NCI-H2227 (cell line): Measurements from ENCODE around the gene CACNA1H.

ENCODE experiments used
- DNase-seq: peaks from one replicate; lab custom pipeline; 2025; ENCODE audit not compliant: unreplicated experiment; lab: John Stamatoyannopoulos, UW

The CACNA1H gene

DNA sequence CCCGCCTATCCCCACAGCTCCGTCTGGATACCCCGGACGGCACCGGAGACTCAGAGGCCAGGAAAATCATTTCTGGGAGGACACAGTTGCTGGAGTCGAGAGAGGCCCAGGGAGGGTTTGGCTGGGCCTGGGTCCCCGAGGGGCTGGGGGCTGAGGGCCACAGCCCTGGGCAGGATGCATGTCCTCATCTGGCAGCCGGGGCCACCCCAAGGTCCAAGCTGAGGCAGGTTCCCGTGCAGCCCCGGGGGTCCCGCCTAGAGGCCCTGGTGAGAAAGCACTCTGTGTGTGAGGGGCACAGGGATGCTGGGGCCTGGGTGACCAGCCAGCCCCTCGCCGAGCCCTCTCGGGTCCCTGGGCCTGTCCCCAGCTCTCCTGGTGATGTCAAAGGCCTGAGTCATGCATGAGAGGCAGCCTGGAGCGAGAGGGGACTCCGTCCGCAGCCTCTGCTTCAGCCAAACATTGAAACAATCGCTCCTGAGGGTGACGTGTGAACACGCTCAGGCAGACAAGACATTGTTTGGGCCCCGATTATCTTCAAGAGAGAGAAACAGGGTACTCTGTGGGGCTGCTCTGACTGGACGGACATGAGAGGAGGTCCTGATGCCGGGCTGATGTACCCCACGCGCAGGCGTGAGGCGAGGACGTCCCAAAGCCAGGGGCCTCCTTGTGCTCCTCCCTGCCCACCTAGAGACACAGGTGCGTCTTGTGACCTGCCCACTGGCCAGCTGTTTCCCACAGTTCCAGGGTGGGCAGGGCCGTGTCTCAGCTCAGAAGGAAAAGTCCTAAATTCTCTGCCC is 31.1 kb upstream of the CACNA1H start:
- DNase-seq: no peak

DNA sequence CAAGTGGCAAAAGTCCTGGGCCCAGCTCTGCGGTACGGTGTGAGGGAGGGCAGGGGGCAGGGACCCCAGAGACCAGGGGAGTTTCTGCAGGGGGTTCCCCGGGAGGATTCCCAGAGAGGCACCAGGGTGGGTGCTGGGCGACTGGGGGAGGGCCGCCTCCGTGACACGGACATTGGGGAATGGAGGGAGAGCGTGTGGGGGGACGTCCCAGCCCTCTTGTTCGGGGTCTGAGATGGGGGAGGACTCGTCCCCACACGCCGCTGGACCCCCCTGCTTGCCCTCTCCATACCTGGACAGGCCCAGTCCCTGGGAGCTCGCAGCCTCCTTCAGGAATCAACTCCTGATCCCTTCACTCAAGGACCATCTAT is 30.5 kb upstream of the CACNA1H start:
- DNase-seq: no peak

DNA sequence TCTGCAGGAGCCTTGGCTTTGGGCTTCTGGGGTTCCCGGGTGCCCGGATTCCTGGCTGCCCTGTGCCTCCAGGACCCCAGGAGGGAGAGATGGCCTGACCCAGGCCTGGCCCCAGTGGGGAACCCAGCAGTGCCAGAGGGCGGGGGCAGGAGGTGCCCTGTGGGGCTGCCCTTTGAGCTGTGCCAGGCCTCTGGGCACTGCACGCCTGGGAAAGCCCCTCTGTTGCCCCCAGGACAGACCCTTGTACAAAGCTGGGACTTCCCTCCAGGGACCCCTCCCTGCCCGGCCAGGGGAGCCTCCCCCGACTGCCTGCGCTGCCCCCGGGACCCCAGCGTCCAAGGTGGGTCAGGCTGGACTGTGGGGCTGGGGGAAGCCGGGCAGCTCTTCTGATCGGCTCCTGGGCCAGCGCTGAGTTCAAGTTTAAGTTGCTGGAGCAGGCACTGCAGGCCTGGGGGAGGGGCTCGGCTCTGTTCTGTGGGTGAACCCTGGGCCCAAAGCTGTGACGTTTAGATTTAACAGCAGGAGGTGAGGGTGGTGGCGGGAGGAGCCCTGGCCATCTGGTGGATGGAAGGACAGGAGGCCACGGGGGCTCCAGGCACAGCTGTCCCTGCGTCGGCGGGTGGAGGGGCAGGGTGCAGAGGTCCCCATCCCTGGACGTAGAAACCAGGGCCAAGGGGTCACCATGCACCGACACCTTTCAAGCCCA is 29.2 kb upstream of the CACNA1H start:
- no peak for DNase-seq

DNA sequence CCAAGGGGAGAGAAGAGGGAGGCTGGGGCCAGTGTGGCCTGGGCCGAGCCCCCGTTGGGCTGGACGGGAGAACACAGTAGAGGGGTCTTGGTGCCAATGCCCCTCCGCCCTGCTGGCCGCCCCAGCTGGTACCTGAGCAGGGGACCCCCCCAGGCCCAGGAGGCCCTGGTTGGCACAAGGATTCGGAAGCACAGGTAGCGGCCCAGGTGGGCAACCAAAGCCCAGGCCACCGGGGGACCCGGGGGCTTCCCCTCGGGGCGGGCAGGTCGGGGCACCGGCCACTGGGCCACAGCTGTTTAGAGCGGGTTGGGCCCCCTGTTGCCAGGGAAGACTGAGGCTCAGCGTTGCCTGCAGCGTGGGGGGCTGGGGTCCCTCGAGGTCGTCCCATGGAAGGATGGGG is 28.6 kb upstream of the CACNA1H start:
- no peak for DNase-seq

DNA sequence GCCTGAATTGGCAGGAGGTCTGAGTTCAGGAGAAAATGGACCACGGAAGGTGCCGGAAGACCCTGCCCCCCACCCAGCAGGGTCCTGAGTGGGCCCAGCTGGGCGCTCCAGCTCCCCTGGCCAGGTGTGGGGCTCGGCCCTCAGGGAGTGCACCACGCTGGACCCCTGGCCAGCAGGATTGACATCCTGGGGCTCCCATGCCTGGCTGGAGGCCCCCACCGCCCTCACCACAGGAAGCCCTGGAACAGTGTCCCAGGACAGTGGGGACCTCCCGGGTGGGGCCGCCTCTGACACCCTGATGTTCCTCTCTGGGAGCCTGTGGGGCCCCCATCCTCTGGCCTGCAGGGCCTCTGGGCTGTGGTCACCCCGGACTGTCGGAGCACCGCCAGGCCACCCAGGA is 28.1 kb upstream of the CACNA1H start:
- no peak for DNase-seq

DNA sequence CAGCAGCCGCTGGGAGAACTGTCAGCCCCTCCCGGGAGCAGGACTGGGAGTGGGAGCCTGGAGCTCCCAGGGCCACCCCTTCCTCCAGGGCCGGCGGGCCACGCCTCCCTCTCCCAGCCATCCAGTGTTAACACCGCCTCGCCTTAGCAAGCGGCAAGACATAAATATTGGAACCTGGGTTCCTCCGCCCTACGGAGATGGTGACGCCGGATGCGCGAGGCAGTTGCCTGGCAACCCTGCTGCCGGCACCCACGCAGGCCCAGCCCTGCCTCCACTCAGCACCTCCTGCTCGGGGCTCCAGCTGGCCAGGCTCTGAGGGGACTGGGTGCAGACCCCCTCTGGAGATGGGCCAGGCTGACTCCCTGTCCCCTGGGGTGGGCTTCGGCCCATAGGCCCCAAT is 27.4 kb upstream of the CACNA1H start:
- peak; percentile 94 for DNase-seq

DNA sequence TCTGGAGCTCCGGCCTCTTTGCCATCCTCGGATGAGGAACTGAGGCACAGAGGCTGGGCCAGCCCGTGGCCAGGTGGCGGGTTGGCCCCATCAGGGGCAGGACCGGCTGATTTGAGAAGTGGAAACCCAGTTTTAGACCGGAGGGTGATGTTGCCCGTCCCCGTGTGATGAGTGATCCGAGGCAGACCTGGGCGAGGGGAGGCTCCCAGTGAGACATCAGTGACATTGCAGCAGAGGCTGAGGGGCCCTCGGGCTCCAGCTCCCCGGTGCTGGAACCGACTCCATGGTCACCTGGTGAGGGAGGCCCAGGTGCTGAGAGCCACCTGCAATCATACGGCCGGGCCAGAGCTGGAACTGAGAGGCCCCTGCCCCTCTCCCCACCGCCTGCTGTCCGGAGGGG is 26.9 kb upstream of the CACNA1H start:
- no peak for DNase-seq

DNA sequence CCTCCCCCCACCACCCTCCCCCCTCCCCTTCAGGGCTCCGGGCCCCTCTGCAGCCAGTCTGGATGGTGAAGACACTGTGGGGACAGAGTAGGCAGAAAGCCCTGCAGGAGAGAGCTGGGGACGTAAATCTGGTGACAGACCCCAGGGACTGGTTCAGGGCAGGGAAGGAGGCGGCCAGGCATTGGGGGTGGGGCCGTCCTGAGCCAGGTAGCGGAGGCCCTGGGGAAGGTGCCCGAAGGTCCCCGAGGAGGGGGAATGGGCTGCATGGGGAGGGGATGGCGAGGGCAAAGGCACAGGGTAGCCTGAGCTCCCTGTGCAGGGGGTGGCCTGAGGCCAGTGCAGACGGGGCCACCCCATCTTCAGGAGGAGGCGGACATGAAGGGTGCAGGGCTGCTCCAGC is 26.3 kb upstream of the CACNA1H start:
- DNase-seq: no peak

DNA sequence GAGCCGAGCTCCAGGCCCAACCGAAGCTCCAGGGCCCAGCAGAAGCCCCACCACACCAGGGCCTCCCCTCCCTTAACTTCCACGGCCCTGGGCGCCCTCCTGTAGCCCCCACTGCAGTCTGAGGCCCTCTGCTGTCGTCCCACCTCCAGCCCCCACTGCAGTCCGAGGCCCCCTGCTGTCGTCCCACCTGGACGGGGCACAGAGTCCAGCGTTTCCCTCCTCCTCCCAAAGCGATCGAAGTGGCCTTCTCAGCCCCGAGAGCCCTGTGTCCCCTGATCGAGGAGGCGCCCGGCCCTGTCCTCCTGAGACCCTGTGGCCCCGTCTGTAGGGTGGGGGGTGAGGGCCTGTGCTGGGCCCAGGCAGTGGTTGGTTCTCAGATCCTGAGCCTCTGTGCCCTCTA is 25.8 kb upstream of the CACNA1H start:
- DNase-seq: no peak

DNA sequence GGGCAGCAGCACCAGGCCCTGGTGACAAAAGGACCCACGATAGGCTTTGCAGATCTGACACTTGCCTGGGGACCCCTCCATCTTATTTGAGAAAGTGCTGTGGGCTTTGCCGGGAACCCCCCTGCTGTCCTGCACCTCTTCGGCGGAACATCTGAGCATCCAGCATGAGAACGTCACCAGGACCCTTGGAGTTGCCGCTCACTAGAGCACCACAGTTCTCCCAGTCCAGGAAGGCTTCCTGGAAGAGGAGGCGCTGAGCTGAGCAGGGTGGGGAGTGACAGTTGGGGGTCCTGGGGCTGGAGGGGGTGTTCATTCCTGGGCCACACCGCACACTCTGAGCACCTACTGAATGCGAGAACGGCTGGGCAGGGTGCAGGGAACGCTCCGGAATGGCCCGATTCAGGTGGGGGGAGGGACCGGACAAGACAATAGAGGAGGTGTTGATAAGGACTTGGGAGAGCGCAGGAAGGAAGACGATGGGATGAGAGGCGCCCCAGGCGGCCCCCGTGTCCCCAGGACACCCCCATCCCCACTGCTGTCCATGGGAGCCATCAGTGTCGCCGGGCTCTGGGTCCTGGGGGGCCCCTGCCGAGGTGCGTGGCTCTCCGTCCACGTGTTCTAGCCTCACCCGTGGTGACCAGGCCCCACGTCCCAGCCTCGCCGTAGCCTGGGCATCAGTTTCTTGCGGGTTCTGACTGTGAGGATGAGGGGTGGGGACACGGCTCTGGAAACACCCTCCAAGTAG is 24.8 kb upstream of the CACNA1H start:
- no peak for DNase-seq

DNA sequence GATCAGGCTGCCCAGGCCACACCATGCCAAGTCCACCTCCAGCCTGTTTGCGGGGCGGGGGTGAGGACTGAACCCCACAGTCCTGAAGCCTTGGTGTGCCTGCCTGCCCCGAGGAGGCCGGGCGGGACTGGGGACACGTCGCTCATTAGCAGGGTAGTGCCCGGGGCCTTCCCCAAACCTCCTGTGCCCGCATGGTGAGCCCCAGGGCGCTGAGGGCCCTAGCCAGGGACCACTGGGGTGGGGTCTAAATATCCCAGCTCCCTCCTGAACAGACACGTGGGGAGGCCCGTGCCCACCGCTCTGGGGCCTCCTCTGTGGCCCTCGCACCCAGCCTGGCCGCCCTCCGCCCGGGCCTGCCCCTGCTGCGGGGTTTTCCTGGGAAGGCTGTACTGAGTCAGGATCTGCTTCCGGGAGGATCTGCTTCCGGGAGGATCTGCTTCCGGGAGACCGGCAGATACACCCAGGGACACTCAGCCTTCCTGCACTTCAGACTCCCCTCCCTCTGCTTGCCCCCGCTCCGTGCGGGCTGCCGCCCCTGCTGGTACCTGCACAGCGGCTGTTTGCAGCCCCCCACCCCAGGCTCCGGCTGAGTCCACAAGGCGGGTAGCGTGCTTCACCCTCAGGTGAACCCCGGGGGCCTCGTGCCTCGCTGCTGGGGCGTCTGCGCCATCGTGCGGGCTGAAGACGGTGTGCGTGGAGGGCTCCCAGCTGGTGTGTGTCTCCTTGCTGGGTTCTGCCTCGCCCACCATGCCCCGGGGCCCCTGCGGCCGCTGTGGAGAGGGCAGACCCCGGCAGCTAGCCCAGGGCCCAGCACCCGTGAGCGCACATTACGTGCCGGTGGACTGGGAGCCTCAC is 23.6 kb upstream of the CACNA1H start:
- no peak for DNase-seq

DNA sequence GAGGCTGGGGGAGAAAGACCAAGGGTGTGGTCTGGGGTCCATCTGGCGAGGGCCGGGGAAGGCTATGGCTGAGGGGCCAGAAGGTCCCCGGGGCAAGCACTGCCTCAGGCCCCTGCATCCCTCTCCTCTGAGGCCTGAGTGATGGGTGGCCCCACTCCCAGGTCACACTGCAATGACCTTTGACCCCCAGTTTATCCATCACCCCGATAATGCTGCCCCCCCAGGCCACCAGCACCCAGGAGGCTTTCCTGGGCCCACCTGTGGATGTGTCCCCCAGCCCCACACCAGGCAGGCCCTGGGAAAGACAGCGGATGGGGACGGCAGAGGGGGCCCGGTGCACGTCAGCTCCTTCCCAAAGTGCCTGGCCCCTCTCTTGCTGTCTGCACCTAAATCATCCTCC is 22.5 kb upstream of the CACNA1H start:
- no peak for DNase-seq

DNA sequence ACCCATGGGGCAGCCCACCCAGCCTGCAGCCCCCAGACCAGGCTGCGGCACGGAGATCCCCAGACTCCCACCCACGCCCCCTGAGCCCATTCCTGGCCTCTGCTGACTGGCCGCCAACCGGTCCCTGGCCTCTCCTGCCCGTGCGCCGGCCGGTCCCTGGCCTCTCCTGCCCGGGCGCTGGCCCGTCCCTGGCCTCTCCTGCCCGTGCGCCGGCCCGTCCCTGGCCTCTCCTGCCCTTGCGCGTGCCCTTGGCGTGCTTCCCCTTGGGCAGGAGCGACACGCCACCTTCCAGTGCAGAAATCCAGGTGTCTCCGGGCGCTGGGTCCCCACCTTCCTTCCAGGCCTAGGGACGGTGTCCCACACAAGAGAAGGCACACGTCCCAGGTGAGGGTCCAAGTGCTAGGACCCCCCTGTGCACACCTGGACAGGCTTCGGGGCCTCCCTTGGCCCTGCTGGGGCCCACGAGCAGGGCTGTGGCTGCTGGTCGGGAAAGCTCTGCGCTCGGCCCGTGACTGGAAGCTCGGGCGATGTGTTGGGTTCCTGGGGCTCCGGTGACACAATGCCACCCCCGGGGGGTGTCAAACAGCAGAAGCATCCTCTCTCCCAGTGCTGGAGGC is 21.4 kb upstream of the CACNA1H start:
- DNase-seq: no peak

DNA sequence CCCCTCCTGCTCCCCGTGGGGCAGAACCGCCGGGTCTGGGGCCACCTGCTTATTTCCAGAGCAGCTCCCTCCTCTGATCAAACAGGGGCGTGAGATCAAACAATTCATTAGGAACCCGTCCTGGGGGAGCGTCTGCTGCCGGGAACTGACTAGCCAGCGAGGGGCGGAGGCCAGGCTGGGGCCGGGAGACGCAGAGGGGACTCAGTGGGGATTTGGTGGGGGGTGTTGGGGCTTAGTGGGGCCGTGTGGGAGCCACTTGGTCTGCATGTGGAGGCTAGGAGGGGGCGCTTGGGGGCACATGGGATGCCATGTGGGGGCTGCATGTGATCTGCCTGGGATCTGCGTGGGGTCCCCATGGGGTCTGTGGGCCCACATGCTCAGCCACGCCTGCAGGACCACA is 20.5 kb upstream of the CACNA1H start:
- no peak for DNase-seq

DNA sequence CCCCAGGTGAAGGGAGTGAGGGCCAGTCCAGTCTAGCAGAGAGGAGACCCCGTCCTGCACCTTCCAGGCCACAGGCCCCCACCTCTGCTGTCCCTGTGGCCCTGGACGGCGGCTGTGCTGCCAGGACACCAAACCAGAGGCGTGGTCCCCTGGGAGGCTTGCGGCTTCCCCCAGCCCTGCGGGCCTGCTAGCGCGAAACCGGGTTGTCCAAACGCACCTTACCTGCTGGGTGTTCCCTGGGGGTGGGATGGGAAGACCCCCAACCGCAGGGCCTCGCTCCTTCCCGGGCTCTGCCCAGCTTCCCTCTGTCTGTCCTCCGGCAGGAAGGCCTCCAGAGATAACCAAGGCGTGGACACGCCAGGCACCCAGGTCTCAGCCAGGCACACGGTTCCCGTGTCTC is 19.6 kb upstream of the CACNA1H start:
- DNase-seq: no peak

DNA sequence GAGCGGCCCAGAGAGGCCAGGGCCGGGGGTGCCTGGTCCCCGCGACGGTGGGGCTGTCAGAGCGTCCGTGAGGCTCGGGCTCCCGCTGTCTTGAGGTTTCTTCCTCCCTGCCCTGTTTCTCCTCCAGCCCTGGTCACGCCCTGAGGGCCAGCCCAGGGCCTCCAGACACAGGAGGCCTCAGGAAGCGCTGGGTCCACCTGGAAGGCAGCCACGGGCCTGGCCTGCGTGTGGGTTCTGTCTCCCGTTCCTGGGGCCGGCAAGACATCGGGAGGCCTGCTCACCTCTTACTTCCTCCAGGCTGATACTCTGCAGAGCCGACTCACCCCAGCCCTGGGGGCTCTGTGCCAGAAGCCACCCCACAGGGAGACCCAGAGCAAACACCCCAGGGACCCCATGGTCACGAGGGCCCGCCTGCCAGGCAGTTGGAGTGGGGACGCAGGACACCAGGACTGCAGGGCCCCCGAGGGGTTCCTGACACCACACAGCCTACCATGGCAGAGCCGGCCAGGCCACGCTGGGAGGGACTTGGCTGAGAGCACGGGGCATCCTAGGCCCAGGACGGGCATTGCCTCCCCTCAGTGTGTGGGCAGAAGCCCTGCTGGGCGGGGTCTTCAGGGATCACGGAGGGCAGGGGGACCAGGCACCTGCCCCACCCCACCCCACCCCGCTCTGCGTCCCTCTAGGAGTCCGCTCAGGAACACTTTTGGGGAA is 18.9 kb upstream of the CACNA1H start:
- no peak for DNase-seq

DNA sequence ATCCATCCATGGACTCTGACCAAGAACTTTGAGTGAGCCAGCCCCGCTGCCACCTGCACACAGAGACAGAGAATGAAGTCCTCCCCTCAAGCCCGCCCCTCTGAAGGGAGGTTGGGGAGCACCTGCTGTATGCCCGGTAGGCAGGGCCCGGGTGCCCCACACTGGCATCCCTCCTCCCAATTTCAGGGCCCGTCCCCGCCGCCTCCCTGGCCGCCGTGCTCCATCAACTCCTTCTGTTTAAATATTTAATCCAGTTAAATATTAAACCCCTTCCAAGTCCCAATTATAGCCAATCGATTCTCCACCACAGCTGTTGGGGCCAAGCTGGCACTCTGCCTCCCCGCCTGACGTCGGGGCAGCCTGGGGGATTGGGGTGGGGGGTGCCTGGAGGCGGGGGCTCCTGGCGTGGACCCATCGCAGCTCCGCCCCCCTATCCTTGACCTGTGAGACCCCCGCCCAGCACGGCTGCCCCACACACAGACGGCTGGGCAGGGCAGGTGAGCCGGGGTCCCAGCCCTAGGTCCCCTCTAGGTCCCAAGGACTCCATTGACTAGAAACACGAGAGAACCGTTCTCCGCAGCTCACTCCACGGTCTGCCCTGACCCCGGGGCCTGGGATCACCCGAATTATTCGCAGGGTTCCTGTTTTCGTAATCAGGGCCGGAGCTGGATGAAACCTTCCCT is 18.0 kb upstream of the CACNA1H start:
- DNase-seq: no peak

DNA sequence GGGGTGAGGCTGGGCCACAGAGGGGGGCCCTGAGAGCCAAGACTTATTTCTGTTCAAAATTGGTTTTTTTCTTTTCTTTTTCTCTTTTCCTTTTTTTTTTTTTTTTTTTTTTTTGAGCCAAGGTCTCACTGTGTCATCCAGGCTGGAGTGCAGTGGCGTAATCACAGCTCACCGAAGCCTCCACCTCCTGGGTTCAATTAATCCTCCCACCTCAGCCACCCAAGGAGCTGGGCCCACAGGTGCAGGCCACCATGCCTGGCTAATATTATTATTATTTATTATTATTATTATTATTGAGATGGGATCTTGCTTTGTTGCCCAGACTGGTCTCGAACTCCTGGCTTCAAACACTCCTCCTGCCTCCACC is 17.5 kb upstream of the CACNA1H start:
- no peak for DNase-seq

DNA sequence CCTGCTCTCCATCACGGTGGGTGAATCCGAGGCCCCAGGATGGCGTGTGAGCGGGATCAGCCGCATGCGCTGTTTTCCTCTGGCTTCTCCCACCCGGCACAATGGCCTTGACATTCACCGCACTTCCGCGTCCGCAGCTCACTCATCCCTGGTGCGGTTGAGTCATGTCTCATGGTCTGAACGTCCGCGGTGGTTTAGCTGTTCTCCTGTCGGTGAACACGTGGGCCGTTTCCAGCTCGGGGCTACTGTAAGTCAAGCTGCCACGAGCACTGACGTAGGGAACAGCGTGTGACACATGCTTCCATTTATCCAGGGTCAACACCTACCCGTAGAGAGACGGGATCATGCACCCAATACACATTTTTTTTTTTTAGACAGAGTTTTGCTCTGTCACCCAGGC is 15.3 kb upstream of the CACNA1H start:
- DNase-seq: no peak
